HEK293T (cell line): Measurements from ENCODE around the gene C5orf58.

Source experiments
- CTCF ChIA-PET: fragments of 350-600 bp; formaldehyde crosslinking; extraction: SDS; loops from one replicate; lab custom pipeline; 2021; ENCODE audit warnings: antibody characterized with exemption, inconsistent platforms; lab: Yijun Ruan, JAX
- POLR2A ChIA-PET: fragments of 350-600 bp; formaldehyde crosslinking; extraction: SDS; loops from one replicate; lab custom pipeline; 2020; ENCODE audit warnings: antibody characterized with exemption, inconsistent platforms; lab: Yijun Ruan, JAX
- DNase-seq: peaks from one replicate; pipeline ENCODE4 v3.0.0; 2012; ENCODE audit warnings: mixed read lengths; ENCODE audit errors: extremely low spot score
- ARNT ChIP-seq: fragments of 450-650 bp; IDR thresholded peaks from 2 replicates; pipeline ENCODE4 v1.6.1; 2017; ENCODE audit warnings: mild to moderate bottlenecking
- BHLHE40 ChIP-seq: fragments of 450-650 bp; IDR thresholded peaks from 2 replicates; pipeline ENCODE4 v1.6.1; 2016; ENCODE audit warnings: mild to moderate bottlenecking, moderate library complexity, borderline replicate concordance
- CTBP1 ChIP-seq: fragments of 450-650 bp; IDR thresholded peaks from 2 replicates; pipeline ENCODE4 v1.6.1; 2016; ENCODE audit warnings: borderline replicate concordance
- ELF4 ChIP-seq: fragments of 450-650 bp; IDR thresholded peaks from 2 replicates; pipeline ENCODE4 v1.6.1; 2017; ENCODE audit warnings: antibody characterized with exemption
- FOXA1 ChIP-seq: fragments of 450-650 bp; IDR thresholded peaks from 2 replicates; pipeline ENCODE4 v1.6.1; 2016; ENCODE audit warnings: mild to moderate bottlenecking
- FOXK2 ChIP-seq: fragments of 450-650 bp; IDR thresholded peaks from 2 replicates; pipeline ENCODE4 v1.6.1; 2016; ENCODE audit warnings: mild to moderate bottlenecking
- FOXM1 ChIP-seq: fragments of 450-650 bp; IDR thresholded peaks from 2 replicates; pipeline ENCODE4 v1.6.1; 2017; ENCODE audit warnings: mild to moderate bottlenecking, borderline replicate concordance
- HDGF ChIP-seq: fragments of 450-650 bp; IDR thresholded peaks from 2 replicates; pipeline ENCODE4 v1.6.1; 2017; ENCODE audit warnings: antibody characterized with exemption, borderline replicate concordance
- L3MBTL2 ChIP-seq: fragments of 450-650 bp; conservative IDR thresholded peaks from 2 replicates; pipeline ENCODE4 v1.6.1; 2016; ENCODE audit warnings: mild to moderate bottlenecking
- LEF1 ChIP-seq: fragments of 450-650 bp; IDR thresholded peaks from 2 replicates; pipeline ENCODE4 v1.6.1; 2017; ENCODE audit warnings: mild to moderate bottlenecking, borderline replicate concordance
- NFRKB ChIP-seq: fragments of 450-650 bp; IDR thresholded peaks from 2 replicates; pipeline ENCODE4 v1.6.1; 2016; ENCODE audit warnings: mild to moderate bottlenecking, moderate library complexity
- SP1 ChIP-seq: fragments of 450-650 bp; IDR thresholded peaks from 2 replicates; pipeline ENCODE4 v1.6.1; 2017
- SUZ12 ChIP-seq: fragments of 450-650 bp; IDR thresholded peaks from 2 replicates; pipeline ENCODE4 v1.6.1; 2016; ENCODE audit warnings: mild to moderate bottlenecking
- TARDBP ChIP-seq: fragments of 450-650 bp; IDR thresholded peaks from 2 replicates; pipeline ENCODE4 v1.6.1; 2016
- ZNF384 ChIP-seq: fragments of 450-650 bp; IDR thresholded peaks from 2 replicates; pipeline ENCODE4 v1.6.1; 2016
- TF ChIP-seq, protein P1 (sequence below): fragments of 450-650 bp; IDR thresholded peaks from 2 replicates; pipeline ENCODE4 v1.6.1; 2016

The C5orf58 gene

DNA sequence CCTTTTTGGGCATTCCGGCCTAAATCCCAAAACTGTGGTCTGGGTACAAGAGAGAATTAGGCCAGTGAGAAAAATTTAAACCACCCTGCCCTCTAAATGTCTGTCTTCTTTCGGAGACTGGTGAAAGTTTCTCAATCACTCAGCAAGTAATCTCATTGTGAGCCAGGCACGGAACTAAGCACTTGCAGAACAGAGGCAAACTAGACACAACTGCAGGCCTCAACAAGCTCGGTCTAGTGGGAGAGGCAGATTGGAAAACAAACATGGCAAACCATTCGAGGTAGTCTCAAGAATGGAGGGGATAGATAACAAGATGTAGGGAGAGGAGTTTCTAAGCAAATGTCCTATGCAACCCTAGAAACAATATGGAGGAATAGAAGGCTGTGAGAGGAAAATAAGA is 8.9 kb upstream of the C5orf58 start:
- CTCF ChIA-PET: interaction anchor here (0.6 to 1.7 kb wide), 2 partner anchors 43 to 199 kb away, joined by 3 to 5 read pairs; no protein-coding TSS in a partner anchor
- no peak for TF ChIP-seq NFRKB
- no peak for TF ChIP-seq ZNF384
- no peak for TF ChIP-seq SP1
- no peak for TF ChIP-seq HDGF
- no peak for TF ChIP-seq SUZ12
- TF ChIP-seq BHLHE40: no peak
- no peak for TF ChIP-seq CTBP1
- TF ChIP-seq FOXA1: no peak
- TF ChIP-seq L3MBTL2: no peak
- TF ChIP-seq FOXM1: no peak
- TF ChIP-seq FOXK2: no peak
- no peak for TF ChIP-seq TARDBP
- DNase-seq: no peak
- POLR2A ChIA-PET: no interaction called here

DNA sequence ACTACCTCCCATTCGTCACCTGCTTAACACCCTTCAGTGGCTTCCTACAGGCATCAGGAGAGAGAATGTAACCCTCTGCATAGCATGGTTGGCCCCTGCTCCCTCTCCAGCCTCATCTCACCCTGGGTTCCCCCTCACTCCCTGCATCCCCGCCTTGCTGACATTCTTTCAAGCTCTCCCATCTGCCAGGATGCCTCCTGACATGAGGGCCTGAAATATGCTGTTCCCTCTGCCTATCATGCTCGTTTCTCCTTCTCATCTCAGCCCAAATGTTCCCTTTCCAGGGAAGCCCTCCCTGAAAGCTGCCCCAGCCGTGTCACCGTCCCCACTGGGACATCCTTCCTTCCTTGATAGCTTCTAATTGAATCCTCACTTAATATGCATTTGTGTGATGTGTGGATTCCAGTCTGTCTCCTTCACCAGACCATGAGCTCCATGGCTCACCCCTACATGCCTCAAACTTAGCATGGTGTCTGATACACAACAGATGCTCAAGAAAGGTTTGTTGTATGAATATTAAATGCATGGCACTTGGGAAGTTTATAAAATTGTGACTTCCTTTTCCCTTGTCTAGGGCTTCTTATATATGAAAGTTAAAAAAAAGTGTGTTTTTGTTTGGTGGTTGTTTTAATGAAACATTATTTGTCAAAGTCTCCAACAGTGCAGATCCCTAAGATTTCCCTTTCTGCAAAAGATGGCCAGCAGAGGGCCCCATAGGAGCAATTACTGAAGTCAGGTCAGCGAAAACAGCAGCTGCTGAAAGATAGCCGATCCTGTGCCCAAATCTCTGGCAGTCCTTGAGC is 7.3 kb upstream of the C5orf58 start:
- no peak for TF ChIP-seq SP1
- no peak for TF ChIP-seq TARDBP
- TF ChIP-seq HDGF: no peak
- TF ChIP-seq SUZ12: no peak
- TF ChIP-seq FOXA1: no peak
- TF ChIP-seq CTBP1: no peak
- TF ChIP-seq LEF1: no peak
- TF ChIP-seq BHLHE40: no peak
- TF ChIP-seq L3MBTL2: no peak
- no peak for TF ChIP-seq ZNF384
- no peak for TF ChIP-seq FOXK2
- TF ChIP-seq ELF4: no peak
- TF ChIP-seq FOXM1: no peak
- TF ChIP-seq NFRKB: no peak
- TF ChIP-seq, protein P1, sequence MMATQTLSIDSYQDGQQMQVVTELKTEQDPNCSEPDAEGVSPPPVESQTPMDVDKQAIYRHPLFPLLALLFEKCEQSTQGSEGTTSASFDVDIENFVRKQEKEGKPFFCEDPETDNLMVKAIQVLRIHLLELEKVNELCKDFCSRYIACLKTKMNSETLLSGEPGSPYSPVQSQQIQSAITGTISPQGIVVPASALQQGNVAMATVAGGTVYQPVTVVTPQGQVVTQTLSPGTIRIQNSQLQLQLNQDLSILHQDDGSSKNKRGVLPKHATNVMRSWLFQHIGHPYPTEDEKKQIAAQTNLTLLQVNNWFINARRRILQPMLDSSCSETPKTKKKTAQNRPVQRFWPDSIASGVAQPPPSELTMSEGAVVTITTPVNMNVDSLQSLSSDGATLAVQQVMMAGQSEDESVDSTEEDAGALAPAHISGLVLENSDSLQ: no peak
- no peak for TF ChIP-seq ARNT
- DNase-seq: peak; percentile 79
- ChIA-PET CTCF (interaction anchor here (0.7 to 2.7 kb wide), 19 partner anchors 8 to 408 kb away, joined by 3 to 16 read pairs (median 4); no protein-coding TSS in a partner anchor), POLR2A (no interaction called here)

DNA sequence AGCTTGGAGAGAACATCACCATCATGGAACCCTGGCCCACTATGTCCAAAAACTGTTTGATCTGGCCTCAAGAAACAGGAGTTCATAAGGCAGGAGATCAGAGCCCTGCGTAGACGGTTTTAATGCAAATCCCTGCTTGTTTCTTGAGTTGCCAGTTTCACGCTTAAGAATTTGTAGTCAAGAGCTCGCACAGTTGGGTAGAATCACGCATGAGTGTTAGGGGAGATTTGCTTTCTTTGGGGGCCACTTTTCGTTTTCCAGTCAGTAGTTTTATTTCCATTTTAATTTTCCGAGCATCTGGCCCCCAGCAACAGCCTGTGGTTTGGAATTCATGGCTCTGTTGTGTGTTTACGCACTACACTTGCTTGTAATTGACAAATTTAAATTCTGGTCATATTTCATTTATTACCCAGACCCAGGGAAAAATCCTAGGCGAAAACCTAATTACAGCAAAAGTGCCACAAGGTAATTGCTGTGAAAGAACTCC is 6.6 kb upstream of the C5orf58 start:
- CTCF ChIA-PET: interaction anchor here (0.7 to 2.7 kb wide), 18 partner anchors 9 to 407 kb away, joined by 3 to 16 read pairs (median 4); no protein-coding TSS in a partner anchor
- TF ChIP-seq TARDBP (no peak), LEF1 (no peak), NFRKB (no peak), HDGF (no peak), ZNF384 (no peak), FOXA1 (no peak), FOXK2 (no peak), SUZ12 (no peak), BHLHE40 (no peak), L3MBTL2 (no peak), ELF4 (no peak), ARNT (no peak), FOXM1 (no peak), CTBP1 (no peak), SP1 (no peak)
- TF ChIP-seq, protein P1: no peak
- POLR2A ChIA-PET: no interaction called here
- DNase-seq: no peak

DNA sequence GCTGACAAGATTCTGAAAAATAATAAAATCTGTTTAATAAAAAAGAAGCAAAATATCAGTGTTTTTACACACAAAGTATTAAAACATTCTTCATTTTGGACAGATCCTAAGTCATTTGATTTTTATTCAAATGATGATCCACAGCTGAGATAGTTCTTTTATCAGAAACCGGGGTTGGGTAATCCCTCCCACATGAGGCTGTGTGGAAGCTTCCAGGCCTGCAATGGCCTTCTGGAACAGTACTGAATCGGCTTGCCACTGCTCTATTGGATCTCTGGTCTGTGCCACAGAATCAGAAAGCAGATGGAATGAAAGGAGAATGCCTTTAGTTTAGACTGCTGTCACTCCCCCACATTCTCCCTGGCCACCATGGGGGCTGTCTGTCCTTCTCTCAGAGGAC is 6.1 kb upstream of the C5orf58 start:
- TF ChIP-seq ARNT (no peak), HDGF (no peak), BHLHE40 (no peak)
- ChIA-PET CTCF (interaction anchor here (0.7 to 2.7 kb wide), 15 partner anchors 10 to 407 kb away, joined by 3 to 16 read pairs (median 4); no protein-coding TSS in a partner anchor), POLR2A (no interaction called here)
- no peak for DNase-seq

DNA sequence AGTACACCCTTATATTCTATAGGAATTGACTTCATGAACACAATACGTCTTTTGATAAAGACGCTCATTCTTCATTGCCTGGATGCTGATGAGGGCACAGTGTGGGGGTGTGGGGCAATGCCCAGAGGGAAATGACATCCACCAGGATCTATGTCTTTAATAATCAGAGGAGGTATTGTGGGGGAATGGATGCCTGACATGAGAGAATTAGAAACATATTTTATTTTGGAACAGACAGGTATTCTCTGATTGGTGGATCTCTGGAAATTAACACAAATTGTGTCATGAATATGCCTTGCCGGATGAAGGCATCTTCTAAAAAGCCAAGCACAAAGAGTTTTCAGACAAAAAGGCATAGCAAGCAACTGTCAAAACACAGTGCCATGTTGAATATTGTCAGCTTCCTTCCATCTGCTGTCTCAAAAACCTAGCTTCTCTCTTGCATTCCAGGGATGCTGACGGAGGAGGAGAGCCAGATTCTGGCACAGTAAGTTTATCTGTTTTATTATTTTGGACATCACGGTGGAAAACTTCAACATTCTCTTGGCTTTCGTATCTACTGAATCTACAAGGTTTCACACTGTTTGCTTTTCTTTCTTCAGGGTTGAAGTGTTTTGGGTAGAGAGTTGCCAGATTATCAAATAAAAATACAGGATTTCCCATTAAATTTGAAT is 3.9 kb upstream of the C5orf58 start:
- DNase-seq: no peak
- TF ChIP-seq LEF1 (no peak), HDGF (no peak), ARNT (no peak), FOXM1 (no peak), SUZ12 (no peak), CTBP1 (no peak), L3MBTL2 (no peak), BHLHE40 (no peak), TARDBP (no peak), NFRKB (no peak)
- TF ChIP-seq, protein P1: no peak
- ChIA-PET CTCF (interaction anchor here (1.2 kb wide), 1 partner anchor 38 kb away, joined by 3 read pairs; no protein-coding TSS in a partner anchor), POLR2A (no interaction called here)
